GM18873 (cell line): Measurements from ENCODE around the gene NLGN1.

Experiments
- ATAC-seq: cut with Tn5 transposase; IDR thresholded peaks from one replicate; pipeline ENCODE4 v1.9.1; 2021; ENCODE audit warnings: mild to moderate bottlenecking, moderate library complexity, moderate number of reproducible peaks; ENCODE audit not compliant: unreplicated experiment, low FRiP score

The NLGN1 gene

DNA sequence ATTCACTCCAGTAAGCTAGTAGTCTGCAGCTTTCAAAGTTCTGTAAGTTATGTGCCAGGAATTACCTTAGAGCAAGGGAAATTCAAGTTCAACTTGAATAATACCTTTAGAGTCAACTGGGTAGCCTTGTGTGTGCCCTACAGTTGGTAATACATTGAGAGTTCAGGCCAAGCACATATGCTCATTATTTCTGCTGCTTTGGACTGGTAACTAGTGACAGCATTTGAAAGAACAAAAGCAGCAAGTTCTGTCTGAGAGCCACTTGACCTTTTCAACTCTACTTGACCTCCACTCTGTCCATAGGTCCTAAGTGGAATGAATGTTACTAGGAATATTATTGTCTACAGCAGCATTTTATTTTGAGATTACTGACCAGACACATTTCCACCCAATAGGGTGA lies 723.5 kb downstream of the NLGN1 start:
- no peak for ATAC-seq

DNA sequence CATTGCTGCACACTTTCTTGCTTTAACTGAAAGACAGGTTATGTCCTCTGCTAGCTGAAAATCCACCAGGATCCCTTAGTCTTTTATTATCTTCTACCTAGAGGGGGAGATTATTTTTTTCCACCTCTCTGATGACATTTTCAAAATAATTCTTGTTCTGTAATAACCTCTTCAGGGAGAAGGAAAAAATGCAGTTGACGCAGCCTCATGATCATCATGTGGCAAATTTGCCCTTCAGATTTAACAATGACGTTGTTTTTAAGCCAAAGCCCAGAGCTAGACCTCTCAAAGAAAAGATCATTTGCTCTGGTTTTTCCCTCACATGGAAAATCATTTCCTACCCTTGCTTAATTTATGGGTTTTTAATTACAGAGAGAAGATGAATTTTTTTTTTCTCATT lies 724.9 kb downstream of the NLGN1 start:
- ATAC-seq, result no peak

DNA sequence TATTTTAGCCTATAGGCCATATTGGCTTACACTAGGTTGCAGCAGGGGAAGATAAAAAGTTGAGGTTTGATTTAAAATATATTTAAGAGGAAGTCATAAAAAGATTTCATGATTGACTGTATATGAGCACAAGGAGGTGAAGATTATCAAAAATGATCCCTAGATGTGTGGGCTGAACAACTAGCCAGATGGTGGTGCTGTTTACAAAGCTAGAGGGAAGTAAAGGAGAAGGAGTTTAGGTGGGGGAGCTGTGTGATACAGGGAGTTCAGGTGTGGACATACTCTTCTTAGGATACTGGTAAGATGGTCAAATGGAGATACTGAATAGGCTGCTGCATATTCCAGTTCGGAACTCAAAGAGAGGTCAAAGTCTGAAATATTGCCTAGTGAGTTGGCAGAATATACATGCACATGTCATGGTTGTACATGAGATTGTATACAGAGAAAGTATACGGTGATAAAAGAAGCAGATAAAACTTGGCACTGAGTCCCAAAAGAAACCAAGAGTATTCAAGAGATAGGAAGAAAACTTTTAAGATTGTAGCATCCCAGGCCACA lies 727.8 kb downstream of the NLGN1 start:
- ATAC-seq, result no peak

DNA sequence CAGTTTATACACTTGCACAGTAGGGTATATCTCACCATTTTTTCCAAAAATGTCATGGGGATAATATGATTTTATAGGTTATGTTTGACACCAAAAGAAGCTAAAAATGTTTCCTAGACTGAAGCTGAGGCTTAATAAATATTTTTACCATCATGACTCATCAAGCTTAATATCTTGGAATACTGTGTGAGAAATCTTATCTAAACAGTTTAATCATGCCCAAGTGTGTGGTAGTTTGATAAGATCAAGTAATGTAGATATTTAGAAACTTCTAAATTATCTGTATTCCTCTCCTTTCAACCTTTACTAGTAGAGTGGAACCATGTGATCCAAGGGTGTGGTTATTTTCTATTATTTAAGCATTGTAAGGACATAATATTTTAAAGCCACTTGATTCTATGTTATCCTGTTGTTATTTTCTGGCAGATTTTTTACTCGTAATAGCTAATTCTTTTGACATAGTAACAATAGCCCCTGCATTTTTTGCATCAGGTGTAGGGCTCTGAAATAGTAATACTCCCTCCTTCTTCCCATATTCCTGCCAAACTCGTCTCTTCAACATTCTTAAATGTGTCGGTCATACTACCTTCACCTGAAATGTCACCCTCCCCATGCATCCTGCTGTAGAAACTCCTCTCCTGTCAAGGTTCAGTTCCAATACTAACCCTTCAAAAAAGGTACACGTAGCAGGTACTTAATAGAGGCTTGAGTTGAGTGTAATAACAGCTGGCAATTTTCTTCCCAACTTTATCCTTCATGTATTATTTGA lies 729.6 kb downstream of the NLGN1 start:
- ATAC-seq, result no peak

DNA sequence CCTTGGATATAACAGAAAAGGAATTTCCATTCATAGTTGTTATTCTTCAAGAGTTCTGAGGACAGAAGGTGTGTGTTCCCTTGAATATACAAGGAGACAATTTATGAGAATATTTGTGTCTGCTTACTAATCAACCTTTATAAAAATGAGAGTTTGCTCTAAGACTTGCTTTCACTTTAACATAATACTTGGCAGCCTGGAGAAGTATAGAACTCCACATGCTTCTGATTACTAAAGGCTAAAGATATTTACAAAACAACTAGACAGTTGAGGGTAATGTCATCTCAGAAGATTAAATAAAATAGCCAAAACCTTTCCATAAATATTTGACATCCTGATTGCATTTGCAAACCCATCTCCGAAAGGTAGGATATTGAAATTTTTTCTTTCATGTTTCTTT lies 734.5 kb downstream of the NLGN1 start:
- ATAC-seq, result no peak

DNA sequence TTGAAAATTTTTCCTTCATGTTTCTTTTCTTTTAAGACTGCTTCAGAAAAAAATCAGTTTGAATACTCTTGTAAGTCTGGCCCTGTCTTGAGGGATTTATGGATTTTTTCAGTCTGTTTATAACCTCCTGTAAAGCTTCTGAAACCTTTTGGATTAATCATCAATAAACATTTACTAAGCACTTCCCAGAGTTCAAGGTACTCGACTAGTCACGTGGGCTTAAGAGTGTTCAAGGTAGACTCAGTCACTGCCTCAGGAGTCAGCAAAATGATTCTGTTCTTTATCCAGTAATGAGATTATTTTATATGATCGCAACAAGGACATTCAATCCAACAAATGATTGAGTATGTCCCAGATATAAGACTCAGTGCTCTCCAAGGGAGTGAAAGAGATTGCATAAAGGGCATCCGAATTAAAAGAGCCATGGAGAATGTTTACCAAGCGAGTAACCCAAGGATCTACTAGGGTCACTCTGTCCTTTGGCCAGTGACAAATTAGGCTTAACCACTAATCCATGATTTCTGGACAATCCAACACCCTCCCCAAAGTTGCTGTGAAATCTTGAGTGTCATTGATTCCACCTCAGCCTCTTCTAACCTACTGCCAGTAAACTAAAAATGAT lies 735.0 kb downstream of the NLGN1 start:
- ATAC-seq, result no peak

DNA sequence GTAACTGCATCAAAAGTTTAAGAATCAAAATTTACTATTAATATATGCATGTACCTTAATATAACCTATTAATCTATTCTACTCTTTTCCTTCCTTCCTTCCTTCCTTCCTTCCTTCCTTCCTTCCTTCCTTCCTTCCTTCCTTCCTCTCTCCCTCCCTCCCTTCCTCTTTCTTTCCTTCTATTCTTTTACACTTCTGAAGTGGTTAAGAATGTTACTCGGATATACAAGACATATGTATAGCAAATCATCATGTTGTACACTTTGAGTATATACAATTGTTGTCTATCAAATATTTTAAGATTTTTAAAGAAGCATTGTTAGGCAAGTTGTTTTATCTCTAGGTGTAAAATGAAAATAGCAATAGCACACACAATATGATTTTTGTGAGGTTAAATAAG lies 748.5 kb downstream of the NLGN1 start:
- no peak for ATAC-seq

DNA sequence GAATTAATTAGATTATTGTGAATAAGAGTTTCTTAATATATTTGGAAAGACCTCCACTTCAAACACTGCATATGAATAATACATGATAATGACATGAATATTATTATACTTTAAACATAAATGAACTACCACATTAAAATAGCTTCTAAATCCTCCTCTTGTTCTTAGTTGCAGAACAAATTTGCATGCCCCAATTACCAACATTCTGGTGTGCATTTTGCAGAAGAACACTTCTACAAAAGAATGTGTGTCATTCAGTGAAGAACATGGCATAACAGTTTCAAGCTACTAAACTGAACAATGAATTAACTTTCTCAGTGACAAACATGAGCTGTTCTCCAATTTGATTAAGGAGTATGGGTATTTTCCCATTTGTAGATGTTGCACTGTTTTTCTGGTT lies 750.3 kb downstream of the NLGN1 start:
- ATAC-seq, result no peak

DNA sequence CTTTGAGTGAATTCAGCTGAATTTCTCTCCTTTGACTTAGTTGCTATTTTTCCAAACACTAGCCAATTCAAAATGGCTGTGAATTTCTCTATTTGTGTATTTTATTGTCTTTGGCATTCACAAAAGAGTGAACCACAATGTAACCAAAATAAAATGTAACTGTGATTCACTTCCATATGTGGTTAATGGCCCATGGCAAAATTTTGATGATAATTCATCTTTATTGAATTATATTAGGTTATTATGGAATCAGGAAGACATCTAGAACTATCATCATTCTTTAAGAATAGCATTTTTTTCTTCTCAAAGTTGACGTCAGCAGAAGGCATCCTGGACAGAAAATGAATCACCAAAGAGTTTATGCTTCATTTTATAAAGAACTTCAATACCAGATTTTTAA lies 756.3 kb downstream of the NLGN1 start:
- no peak for ATAC-seq

DNA sequence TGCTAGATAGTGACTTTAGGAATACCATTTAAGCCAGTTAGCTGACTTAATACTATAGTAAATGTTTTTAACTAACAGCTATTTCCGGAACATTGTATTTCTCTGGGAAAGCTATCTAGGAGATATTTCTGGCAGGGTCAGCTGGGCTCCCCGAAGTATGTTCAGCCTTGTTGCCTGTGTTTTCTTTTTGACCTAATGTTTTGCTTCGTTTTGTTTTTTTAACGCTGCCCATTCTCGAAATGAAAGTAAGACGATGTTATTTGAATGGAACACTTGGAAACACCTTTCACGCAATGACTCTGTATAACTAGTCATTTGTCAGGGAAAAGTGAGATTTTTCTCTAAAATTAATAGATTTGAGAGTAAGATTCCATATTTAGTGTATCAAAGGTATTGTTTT lies 758.7 kb downstream of the NLGN1 start:
- ATAC-seq, result no peak

DNA sequence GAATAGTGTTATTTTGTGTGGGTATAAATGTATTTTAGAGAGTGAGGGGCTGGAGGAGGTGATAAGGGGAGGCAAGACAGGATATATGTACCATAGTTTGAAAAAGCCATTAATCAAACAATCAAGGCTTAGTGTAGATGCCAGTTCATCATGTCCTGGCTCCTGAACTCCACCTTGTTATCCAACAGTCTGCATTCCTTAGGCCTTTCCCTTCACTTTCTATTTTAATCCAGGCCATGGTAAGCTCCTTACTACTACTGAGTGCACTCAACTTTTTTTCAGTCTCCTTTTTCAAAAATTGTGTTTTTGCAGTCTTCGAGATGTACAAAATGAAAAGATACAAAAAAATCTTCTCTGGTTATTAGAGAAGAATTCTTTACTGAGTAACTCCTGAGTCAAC lies 761.1 kb downstream of the NLGN1 start:
- ATAC-seq, result no peak

DNA sequence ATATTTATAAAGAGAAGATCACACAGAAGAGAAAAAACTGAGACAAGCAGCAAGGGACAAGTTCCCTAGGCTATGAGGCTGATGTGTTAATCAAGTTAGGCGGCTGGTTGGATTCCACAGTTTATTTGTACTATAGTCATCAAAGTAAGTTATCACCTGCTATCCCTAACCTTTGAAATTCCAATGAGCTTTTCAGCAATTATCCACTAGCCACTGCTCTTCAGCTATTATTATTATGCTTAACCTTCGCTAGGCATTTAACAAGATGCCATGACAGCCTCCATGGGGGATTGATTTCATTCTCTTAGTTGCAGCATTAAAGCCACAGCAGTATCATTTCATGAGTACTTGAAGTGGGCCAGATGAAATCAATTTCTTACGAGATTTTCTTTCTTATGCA lies 762.1 kb downstream of the NLGN1 start:
- ATAC-seq, result no peak

DNA sequence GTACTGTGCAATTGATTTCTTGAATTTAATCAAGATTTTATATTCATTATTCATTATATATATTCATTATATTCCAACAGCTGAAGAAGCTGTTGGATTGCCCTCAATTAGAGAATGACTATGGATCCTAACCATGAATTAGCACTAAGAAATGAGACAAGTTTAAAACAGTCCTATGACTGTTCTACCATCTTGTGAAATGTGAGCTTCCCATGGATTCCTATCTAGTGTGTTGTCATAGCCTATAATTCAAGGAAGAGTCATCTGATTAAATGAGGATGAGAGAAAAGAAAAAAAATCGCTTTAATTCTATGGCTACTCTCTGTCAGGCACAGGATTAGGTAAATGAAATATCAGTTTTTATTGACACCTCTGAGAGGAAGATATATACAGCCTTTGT lies 765.0 kb downstream of the NLGN1 start:
- no peak for ATAC-seq

DNA sequence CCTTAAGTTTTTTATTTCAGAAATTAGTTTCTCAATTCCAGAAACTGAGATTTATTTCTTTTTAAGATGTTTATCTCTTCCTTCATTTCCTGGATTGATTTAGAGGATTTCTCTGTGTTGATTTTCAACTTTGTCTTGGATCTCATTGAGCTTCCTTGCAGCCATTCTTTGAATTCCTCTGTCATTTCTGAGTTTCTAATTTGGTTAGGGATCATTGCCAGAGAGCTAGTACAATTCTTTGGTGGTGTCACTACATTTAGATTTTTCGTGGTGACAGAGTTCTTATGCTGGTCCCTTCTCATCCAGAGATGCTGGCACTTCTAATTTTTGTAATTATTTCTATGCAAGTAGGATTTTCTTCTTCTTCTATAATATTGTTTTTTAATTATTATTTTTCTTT lies 770.5 kb downstream of the NLGN1 start:
- ATAC-seq, result no peak

DNA sequence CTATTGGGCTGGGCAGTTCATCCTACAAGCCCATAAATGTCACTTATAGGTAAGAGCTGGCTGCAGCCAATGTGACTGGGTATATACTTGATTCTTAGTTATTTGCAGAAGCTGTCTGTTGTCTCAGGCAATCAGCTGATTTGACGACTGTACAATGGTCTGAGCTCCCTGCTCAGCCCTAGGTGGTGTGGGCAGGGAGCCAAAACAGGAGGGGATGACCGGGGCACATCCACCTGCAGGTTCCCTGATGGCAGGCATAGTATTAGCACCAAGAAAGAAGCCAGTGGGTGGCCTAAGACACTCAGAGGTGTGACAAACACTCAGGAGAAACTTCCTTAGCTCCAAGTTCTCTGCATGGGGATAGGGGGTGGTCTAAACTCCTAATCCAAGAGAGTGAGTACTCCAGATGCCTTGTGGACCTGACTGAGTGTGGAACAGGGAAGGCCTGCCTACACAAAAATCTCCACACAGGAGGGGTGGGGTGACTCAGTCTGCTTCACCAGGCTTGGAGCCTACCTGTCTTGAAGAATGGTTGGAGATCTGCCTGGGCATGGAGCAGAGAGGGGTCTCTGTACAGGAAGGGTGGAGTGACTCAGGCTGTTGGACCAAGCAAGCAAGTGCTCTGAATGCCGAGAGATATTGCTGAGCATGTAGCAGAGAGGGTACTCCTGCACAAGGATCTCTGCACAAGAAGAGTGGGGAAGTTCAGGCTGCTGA lies 771.2 kb downstream of the NLGN1 start:
- no peak for ATAC-seq

DNA sequence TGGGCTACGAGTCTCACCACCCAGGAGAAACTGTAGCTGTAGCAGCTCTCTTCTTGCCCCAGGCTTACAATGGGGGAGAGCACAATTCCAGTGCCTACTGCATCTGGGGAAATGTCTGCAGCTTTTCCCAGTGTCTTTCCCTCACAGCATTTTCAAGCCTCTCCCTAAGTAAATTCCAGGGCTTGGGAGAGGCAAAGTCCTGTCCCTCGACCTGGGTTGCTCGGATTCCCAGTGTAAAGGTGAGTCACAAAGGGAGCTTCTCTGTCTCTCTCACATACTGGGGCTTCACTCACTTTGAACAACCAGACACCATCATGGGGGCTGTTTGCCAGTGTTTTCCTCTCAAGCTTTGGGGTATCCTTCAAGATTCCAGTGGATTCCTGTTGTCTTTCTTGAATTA lies 772.2 kb downstream of the NLGN1 start:
- no peak for ATAC-seq

DNA sequence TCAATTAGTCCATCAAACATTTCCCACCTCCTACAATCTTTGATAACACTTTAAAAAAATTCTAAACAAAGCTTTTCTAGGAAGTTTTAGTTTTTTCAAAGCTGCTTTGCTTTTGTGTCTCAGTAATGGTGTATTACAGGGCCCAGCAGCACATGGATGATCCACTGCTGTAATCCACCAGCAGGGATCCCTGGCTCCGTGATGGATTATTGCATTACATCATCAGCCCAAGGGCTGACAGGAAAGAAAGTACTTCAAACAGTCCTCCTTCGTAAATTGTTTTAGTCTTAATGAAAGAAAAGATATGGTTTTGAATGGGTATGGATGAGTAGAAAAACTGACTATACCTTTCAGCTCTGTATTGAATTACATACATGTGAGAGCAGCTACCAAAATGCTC lies 772.7 kb downstream of the NLGN1 start:
- no peak for ATAC-seq

DNA sequence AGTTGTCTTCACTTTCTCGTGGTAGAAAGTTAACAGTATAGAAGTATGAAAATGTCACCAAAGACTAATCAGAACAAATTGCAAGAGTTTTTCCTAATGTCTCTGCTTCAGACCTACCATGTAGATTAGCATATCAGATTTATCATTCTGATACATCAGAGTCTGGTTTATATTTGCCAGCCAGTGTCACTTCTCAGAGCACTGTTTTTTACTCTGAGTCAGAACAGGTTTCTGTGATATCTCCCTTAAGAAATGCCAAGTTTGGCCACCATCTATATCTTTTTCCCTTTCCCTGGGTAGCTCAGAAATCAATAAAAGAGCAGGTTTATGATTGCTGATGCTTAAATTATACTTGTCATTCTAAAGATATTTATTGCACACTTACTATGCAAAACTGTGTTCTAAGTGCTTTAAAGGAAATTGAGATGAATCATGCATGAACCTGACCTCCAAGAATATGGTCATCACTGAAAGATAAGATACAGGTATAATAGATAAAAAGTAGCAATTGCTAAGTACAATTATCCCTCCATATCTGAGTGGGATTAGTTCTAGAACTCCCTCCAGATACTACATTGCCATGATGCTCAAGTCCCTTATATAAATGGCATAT lies 788.9 kb downstream of the NLGN1 start:
- no peak for ATAC-seq

DNA sequence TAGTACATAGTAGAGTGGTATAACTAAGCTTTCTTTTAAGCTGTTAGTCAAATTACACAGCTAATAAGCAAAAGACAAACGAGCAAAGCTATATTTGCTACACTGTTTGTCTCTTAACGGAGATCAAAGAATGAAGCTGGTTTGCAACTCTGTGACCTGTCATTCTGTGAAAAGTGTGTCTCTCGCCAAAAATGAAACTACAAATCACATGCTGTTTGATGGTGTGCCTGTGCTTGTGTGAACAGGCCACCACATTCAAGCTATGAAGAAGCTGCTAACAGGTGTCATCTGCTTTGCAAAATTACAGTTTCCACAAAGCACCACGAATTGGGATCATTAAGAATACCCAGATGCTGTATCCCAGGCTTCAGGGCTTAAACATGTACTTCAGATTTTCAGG lies 793.8 kb downstream of the NLGN1 start:
- no peak for ATAC-seq

DNA sequence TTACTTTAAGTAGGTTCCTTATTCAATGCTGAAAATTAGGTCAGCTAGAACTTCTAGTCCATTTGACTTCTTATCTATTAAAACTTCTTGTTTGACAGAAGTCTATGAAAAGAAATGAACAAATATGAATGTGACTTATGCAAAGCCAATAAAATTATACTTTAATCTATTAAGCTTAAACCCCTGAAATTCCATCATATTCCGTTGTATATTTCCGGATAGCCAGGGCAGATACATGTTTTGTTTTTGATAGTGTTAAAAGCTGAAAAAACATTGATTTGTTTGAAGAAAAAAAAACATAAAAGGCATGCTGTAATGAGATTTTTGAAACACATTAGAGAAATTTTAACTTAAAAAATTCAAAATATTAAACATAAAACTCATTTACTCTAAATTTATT lies 794.4 kb downstream of the NLGN1 start:
- no peak for ATAC-seq

DNA sequence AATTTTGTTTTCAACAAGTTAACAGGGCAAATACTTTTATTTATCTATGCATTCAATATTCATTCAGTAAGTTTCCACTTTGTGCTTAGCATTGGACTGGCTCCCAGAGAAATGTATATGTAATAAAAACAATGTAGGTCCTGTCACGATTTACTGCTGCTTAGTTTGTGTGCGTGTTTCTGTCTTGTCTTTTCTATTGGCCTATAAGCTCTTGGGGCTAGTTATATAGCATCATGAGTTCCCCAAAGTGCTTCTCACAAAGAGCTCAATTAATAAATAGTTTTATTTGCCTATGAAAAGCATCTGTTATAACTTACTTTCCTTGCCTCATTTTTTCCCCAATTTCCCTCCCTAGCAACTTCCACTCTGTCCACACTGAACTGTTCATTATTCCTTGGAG lies 794.9 kb downstream of the NLGN1 start:
- ATAC-seq, result no peak
